Tibial artery (tissue), 4 donors: ENCODE results near the gene ADRB1.

Experiments used
- DNase-seq, 2 donors: peaks; one replicate each; pipeline ENCODE4 v3.0.0-alpha.2; 2019
- H3K27ac ChIP-seq, 2 donors: fragments of 200-600 bp; sonication (generic) in 1 of 2; 1 replicate in 1 of 2; 2 replicates in 1 of 2; pipeline ENCODE4 v1.5.1; 2018 to 2019; ENCODE audit warnings: mild to moderate bottlenecking in 1 of 2
- H3K27me3 ChIP-seq, 2 donors: fragments of 200-600 bp; sonication (generic) in 1 of 2; one replicate each; pipeline versions ENCODE4 v1.5.1 to v1.6.0; 2016 to 2019
- H3K36me3 ChIP-seq, 3 donors: fragments of 200-600 bp; sonication (generic) in 2 of 3; one replicate each; pipeline ENCODE4 v1.5.1; 2016 to 2019; ENCODE audit warnings: mild to moderate bottlenecking in 2 of 3
- H3K4me1 ChIP-seq, 4 donors: fragments of 200-600 bp; sonication (generic) in 2 of 4; 1 replicate in 3 of 4; 2 replicates in 1 of 4; pipeline ENCODE4 v1.5.1; 2016 to 2019
- H3K4me3 ChIP-seq, 2 donors: fragments of 200-600 bp; sonication (generic) in 1 of 2; 1 replicate in 1 of 2; 2 replicates in 1 of 2; pipeline ENCODE4 v1.5.1; 2018 to 2019; ENCODE audit warnings: mild to moderate bottlenecking in 2 of 2
- H3K9me3 ChIP-seq, 3 donors: fragments of 200-600 bp; sonication (generic) in 1 of 3; one replicate each; pipeline ENCODE4 v1.5.1; 2016 to 2019
- intact Hi-C: fragments of 100-400 bp; cut with DNase I; formaldehyde crosslinking; loops from one replicate; pipeline ENCODE4 v1.15.0; 2023; ENCODE audit warnings: low total_unique reads
- TF ChIP-seq, protein P1 (sequence below), 2 experiments: fragments of 200-600 bp in 1 of 2; fragments of 450-650 bp in 1 of 2; IDR thresholded peaks; one replicate each; pipeline ENCODE4 v1.5.1; 2017 to 2019; ENCODE audit warnings: antibody characterized with exemption in 2 of 2, mild to moderate bottlenecking in 1 of 2, moderate library complexity in 1 of 2

The ADRB1 gene

DNA sequence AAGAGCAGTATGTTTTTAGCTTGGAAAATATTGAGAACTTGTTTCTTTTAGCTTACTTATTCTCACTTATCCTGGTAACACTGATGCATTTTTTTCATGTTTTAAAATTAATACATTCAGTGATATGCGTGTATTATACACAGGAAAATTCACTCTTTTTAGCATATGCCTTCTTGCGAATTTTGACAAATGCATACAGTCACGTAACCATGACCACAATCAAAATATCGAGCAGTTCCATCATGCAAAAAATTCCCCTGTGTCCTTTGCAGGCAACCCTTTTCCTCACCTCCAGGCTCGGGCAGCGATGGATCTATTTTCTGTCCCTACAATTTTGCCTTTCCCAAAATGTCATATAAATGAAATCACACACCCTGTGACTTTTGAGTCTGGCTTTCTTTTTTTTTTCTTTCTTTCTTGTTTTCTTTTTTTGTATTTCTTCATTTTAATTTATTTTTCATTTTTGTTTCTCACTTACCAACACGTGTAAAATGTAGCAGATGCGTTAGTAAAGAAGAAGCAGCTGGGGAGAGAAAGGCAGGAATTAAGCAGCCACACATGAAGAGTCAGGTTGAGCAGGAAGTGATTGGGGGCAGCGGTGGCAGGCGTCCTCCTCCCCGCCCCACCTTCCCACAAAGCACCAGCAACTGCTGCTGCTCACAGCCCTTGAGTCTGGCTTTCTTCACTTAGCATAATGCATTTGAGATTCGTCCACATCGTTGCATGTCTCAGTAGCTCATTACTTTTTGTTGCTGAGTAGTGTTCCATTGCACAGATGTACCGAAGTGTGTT lies 29.9 kb downstream of the ADRB1 start:
- no peak overlapping the region for H3K27ac ChIP-seq
- TF ChIP-seq, protein P1, sequence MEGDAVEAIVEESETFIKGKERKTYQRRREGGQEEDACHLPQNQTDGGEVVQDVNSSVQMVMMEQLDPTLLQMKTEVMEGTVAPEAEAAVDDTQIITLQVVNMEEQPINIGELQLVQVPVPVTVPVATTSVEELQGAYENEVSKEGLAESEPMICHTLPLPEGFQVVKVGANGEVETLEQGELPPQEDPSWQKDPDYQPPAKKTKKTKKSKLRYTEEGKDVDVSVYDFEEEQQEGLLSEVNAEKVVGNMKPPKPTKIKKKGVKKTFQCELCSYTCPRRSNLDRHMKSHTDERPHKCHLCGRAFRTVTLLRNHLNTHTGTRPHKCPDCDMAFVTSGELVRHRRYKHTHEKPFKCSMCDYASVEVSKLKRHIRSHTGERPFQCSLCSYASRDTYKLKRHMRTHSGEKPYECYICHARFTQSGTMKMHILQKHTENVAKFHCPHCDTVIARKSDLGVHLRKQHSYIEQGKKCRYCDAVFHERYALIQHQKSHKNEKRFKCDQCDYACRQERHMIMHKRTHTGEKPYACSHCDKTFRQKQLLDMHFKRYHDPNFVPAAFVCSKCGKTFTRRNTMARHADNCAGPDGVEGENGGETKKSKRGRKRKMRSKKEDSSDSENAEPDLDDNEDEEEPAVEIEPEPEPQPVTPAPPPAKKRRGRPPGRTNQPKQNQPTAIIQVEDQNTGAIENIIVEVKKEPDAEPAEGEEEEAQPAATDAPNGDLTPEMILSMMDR (IDR thresholded peaks at IDR 0.05) = no peak
- no peaks in the 10 kb centered on the region for H3K4me1 ChIP-seq
- H3K27me3 ChIP-seq = no peaks in the 10 kb centered on the region
- H3K36me3 ChIP-seq = no peaks in the 10 kb centered on the region
- DNase-seq = no peak
- H3K9me3 ChIP-seq = no peaks in the 10 kb centered on the region
- intact Hi-C loops = no loop called here
- H3K4me3 ChIP-seq = no peak overlapping the region

DNA sequence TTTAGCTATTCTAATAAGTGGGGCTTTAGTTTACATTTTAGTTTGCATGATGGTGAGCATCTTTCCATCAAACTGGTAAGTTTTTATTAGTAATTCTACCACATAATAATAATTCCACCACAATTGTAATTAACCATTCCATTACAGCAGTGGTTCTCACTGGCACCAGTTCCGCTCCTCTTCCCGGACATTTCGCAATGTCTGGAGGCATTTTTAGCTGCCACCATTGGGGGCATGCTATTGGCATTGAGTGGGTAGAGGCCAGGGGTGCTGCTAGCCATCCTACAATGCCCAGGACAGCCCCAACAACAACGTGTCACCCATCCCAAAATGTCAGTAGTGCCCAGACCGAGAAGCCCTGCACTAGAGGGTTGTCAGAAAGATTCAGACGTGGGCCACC lies 31.4 kb downstream of the ADRB1 start:
- no peak overlapping the region for H3K27ac ChIP-seq
- no peaks in the 10 kb centered on the region for H3K9me3 ChIP-seq
- TF ChIP-seq, protein P1 (IDR thresholded peaks at IDR 0.05) = no peak
- DNase-seq = no peak
- no peaks in the 10 kb centered on the region for H3K4me1 ChIP-seq
- intact Hi-C loops = no loop called here
- H3K4me3 ChIP-seq = no peak overlapping the region
- H3K36me3 ChIP-seq = no peaks in the 10 kb centered on the region
- H3K27me3 ChIP-seq = no peaks in the 10 kb centered on the region

DNA sequence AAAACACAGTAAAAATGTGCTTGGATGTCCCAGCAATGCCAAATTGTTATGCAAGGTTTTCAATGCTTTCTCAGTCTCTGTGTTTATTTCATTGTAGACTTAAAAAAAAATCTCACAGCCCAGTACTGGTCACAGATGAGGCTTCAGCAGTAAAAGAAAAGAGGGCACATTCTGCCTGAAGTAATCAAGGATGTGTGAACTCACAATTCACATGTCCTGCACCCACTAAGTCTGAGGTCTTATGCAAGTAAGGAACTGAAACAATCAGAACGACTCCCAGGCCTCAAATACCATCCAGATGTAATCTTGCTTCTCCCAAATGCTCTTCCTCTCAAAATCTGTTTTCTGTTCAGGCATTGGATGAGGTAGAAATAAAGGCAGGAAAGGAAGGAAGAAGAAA lies 33.7 kb downstream of the ADRB1 start:
- Histone ChIP-seq H3K4me1 (no peaks in the 10 kb centered on the region), H3K27me3 (no peaks in the 10 kb centered on the region), H3K4me3 (no peak overlapping the region), H3K36me3 (no peaks in the 10 kb centered on the region), H3K9me3 (no peaks in the 10 kb centered on the region), H3K27ac (no peak overlapping the region)
- intact Hi-C loops = no loop called here
- DNase-seq = no peak
- TF ChIP-seq, protein P1 (IDR thresholded peaks at IDR 0.05) = no peak

DNA sequence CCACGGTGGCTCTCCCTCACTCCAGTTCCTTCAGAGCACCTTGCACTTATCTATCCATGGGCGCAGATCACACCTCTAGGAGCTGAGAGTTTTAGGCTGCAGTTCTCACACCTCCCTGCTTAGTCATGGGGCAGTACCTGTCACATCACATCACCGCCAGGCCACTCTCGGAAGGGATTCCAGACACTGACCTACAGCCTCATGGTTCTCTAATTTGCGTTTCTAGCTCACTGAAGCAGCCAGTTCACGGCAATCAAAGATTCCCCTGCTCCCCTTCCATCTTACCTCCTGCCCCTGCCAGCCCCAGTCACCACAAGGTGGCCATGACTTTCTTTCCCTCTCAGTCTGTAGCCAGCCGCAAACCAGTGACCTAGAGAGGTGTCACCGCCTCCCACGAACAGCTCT lies 34.2 kb downstream of the ADRB1 start:
- Histone ChIP-seq H3K4me1 (no peaks in the 10 kb centered on the region), H3K9me3 (no peaks in the 10 kb centered on the region), H3K27me3 (no peaks in the 10 kb centered on the region), H3K27ac (no peak overlapping the region), H3K4me3 (no peak overlapping the region), H3K36me3 (no peaks in the 10 kb centered on the region)
- TF ChIP-seq, protein P1 (IDR thresholded peaks at IDR 0.05) = no peak
- DNase-seq = no peak
- intact Hi-C loops = no loop called here

DNA sequence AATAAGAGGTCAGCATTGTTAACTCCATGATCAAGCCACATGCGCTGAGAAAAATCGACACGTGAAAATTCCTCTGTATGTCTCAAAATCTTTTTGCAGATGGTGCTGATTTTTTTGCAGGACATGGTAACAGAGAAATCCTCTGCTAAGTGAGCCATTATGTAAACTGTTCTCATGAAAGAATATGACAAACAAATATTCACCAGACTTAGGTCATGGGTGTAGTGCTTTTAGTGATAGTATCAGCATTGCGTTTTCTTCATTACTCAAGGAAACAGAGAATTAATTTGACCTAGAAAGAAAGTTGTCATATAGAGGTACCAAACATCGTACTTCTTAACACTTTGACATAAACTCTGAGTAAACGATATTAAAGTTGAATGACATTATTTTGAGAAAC lies 34.7 kb downstream of the ADRB1 start:
- H3K9me3 ChIP-seq = no peaks in the 10 kb centered on the region
- intact Hi-C loops = no loop called here

More for the DNA sequence above, 34.7 kb downstream of the ADRB1 start:
- Histone ChIP-seq H3K4me3 (no peak overlapping the region), H3K36me3 (no peaks in the 10 kb centered on the region), H3K27ac (no peak overlapping the region), H3K27me3 (no peaks in the 10 kb centered on the region), H3K4me1 (no peaks in the 10 kb centered on the region)
- no peak for DNase-seq
- TF ChIP-seq, protein P1 (IDR thresholded peaks at IDR 0.05) = no peak
